Muscle layer of duodenum (tissue), 2 donors: ENCODE measurements around the gene RASIP1.
"Not testable (repeated sequence)": the region's sequence is repeated elsewhere in the genome, so short reads cannot be mapped to it uniquely, and the experiment has no call there.

Experiments
- H3K27ac ChIP-seq: one replicate; pipeline ENCODE4 v1.7.0; 2013; ENCODE audit warnings: mild to moderate bottlenecking, low read length
- H3K27me3 ChIP-seq: one replicate; pipeline ENCODE4 v1.7.0; 2013; ENCODE audit warnings: low read depth, mild to moderate bottlenecking, control low read depth, low read length
- H3K36me3 ChIP-seq, 2 donors: one replicate each; pipeline ENCODE4 v1.7.0; 2013; ENCODE audit warnings: low read length in 2 of 2, control low read depth in 1 of 2, mild to moderate bottlenecking in 1 of 2; ENCODE audit not compliant: insufficient read depth in 2 of 2, control insufficient read depth in 1 of 2
- H3K4me1 ChIP-seq, 2 donors: one replicate each; pipeline ENCODE4 v1.7.0; 2013; ENCODE audit warnings: low read length in 2 of 2, mild to moderate bottlenecking in 2 of 2, control low read depth in 1 of 2, moderate library complexity in 1 of 2; ENCODE audit not compliant: insufficient read depth in 2 of 2, control insufficient read depth in 1 of 2
- H3K4me3 ChIP-seq, 2 donors: one replicate each; pipeline ENCODE4 v1.7.0; 2013; ENCODE audit warnings: low read length in 2 of 2, low read depth in 1 of 2, mild to moderate bottlenecking in 1 of 2
- H3K9me3 ChIP-seq, 2 donors: one replicate each; pipeline ENCODE4 v1.7.0; 2013; ENCODE audit warnings: low read length in 2 of 2, control low read depth in 1 of 2, mild to moderate bottlenecking in 1 of 2; ENCODE audit not compliant: control insufficient read depth in 1 of 2
- donor health status: healthy.

The RASIP1 gene

DNA sequence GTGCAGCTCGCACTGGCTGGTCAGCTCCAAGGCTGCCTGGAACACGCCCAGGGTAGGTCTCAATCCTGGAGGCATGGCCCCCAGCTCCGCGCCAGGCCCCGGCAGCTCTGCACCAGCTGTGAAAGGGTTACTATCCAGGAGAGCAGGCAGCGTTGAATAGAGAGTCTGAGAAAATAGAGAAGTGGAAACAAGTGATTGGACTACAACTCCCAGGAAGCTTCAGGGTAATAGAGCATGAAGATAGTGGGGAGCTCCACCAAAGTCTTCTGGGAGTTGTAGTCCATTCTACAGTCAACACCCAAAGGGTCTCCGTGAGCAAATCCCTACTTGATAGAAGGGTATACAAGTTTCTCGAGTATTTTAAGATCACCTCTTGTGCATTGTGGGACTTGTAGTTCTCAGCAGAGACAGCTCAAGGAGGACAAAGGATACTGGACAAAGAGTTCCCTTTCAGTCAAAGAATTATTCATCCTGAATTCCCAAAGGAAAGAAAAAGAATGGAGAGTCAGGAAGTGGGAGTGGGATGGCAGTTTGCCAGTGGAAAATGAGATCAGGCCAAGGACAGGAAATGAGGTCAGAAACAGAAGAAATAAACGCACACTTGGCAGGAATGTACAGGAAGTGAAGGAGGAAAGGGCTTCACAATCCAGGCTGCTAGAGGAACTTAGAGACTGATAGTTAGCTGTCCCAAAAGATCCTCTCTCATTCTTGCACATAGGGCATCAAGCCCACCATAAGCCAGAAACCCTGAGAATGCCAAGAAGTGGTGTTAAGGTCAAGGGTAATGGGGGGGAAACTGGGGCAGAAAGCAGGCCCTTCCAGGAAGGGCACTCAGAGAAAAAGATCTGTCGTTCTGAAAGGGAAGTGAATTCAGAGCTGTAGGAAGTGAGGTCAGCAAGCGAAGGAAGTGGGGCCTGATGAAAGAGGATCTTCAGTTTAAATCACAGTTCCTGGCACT lies 15.3 kb downstream of the RASIP1 start:
- no peaks in the 10 kb centered on the region for H3K9me3 ChIP-seq
- H3K27me3 ChIP-seq: no peaks in the 10 kb centered on the region
- H3K36me3 ChIP-seq: peaks cover 0 to 6% of the 10 kb centered on the region in 2 donors
- no peak overlapping the region for H3K4me3 ChIP-seq
- H3K4me1 ChIP-seq: peaks cover 7 to 9% of the 10 kb centered on the region in 2 donors
- peak overlapping the region; percentile 74 for H3K27ac ChIP-seq

DNA sequence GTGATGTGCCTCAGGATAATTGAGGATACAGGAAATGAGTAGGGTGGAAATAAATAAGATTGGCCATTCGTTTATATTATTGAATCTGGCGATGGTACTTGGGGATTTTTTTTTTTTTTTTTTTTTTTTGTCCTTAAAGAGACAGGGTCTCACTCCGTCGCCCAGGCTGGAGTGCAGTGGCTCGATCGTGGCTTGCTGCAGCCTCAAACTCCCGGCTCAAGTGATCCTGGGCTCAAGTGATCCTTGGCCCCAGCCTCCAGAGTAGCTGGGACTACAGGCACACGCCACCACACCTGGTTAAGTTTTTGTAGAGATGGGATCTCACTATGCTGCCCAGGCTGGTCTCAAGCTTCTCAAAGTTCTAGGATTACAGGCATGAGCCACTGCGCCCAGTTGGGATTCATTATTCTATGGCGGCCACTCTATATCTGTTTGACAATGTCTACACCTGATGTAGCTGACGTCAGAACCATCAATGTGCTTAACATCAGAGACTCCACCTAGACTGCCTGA lies 18.2 kb downstream of the RASIP1 start:
- peaks cover 0 to 6% of the 10 kb centered on the region in 2 donors for H3K36me3 ChIP-seq
- no peak overlapping the region for H3K27ac ChIP-seq
- no peaks in the 10 kb centered on the region for H3K27me3 ChIP-seq
- peaks cover 7 to 16% of the 10 kb centered on the region in 2 donors for H3K4me1 ChIP-seq
- H3K9me3 ChIP-seq: no peaks in the 10 kb centered on the region
- H3K4me3 ChIP-seq: no peak overlapping the region

- Histone ChIP-seq H3K27me3 (no peaks in the 10 kb centered on the region), H3K36me3 (peaks cover 0 to 6% of the 10 kb centered on the region in 2 donors), H3K27ac (peak overlapping the region; percentile 75), H3K4me1 (peaks cover 7 to 27% of the 10 kb centered on the region in 2 donors), H3K4me3 (peak overlapping the region; percentile 62 to 72), H3K9me3 (no peaks in the 10 kb centered on the region)
Observed at GRCh38 chr19:48720613-48721296, 19.7 kb downstream of the RASIP1 start.

DNA sequence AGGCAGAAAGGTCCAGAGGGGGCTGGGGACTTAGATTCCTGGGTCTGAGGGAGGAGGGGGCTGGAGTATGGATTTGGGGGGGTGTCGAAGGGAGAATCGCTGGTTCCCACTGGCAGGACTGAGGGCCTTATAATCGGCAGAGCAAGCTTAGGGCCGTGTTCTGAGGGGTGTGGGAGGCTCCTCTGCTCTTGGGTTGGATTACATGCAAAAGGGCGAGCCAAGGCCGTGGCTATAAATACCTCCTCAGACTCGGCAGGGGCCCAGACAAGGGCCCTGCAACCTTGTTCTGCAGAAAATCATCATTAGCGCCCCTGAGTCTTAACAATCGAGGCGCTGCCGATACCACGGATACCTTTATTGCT lies 20.2 kb downstream of the RASIP1 start:
- H3K4me3 ChIP-seq: peak overlapping the region; percentile 62 to 72
- peaks cover 7 to 29% of the 10 kb centered on the region in 2 donors for H3K4me1 ChIP-seq
- H3K27me3 ChIP-seq: no peaks in the 10 kb centered on the region
- H3K27ac ChIP-seq: no peak overlapping the region
- peaks cover 0 to 6% of the 10 kb centered on the region in 2 donors for H3K36me3 ChIP-seq
- H3K9me3 ChIP-seq: no peaks in the 10 kb centered on the region

DNA sequence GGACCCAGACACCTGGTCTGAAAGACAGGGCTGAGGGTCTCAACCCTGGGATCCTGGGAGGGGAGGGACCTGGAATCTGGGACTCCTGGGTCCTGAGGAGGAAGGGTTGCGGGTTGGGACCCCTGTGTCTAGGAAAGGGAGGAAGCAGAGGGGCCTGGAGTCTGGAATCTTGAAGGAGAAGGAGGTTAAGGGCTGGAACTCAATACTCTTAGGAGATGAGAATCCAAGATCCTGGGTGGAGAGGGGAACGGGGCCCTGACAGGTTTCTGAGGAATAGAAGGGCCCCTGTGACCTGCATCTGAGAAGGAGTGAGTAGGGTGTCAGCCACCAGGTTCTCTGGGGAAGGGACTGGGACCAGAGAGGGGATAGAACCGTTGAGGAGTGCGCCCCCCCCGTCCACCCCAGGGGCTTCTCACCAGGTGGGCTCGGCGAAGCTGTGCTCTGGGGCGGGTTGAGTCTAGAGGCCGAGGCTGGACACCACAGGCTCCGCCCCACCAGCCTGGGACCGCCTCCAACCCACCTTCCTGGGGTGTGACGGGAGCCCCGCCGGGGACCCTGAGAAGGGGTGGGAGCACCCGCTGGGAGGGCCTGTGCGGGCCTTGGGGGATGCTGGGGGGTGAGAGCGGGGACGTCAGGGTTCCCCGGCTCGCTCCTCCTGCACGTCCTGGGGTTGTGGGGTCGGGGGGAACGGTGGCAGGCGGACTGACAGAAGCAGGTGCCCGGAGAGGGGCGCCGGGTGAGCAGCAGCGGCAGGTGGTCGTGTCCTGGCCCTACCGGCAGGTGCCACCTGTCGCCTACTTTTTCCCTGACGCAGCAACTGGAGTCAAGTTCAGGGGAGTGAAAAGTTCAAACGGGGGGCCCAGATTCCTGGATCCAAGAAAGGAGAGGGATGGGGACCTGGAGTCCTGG lies 20.9 kb downstream of the RASIP1 start, which contains the start of gene MAMSTR:
MAMSTR (minus strand) TSS at position 463 of the 909 bp plus-strand sequence. CDS start 694 bp downstream, outside the sequence.
- Histone ChIP-seq H3K9me3 (no peaks in the 10 kb centered on the region), H3K27ac (peak within 1 kb of the TSS; percentile 75), H3K36me3 (peaks cover 0 to 6% of the 10 kb centered on the region in 2 donors), H3K4me1 (peaks cover 7 to 36% of the 10 kb centered on the region in 2 donors), H3K4me3 (peak within 1 kb of the TSS; percentile 62 to 72), H3K27me3 (no peaks in the 10 kb centered on the region)

GRCh38 chr19:48718711-48719231 lies 21.6 kb downstream of the RASIP1 start:
- H3K9me3 ChIP-seq: no peaks in the 10 kb centered on the region
- H3K4me1 ChIP-seq: peaks cover 4 to 38% of the 10 kb centered on the region in 2 donors
- H3K27me3 ChIP-seq: no peaks in the 10 kb centered on the region
- H3K27ac ChIP-seq: no peak overlapping the region
- no peaks in the 10 kb centered on the region for H3K36me3 ChIP-seq
- H3K4me3 ChIP-seq: no peak overlapping the region

DNA sequence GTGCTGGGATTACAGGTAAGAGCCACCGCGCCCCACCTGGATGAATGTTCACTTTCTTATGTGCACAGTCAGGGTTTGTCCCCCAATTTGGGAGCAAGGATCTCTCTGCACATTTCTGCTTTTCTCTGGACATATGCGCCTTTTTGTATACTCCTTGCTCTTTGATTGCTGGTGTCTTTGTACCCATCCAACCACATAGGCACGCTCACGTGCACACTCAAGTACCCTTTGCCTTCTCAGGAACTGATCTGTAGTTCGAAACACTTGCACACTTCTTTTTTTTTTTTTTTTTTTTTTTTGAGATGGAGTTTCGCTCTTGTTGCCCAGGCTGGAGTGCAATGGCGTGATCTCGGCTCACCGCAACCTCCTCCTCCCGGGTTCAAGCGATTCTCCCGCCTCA lies 22.3 kb downstream of the RASIP1 start:
- H3K9me3 ChIP-seq, H3K4me3 ChIP-seq, H3K27ac ChIP-seq, H3K27me3 ChIP-seq, H3K36me3 ChIP-seq: not testable (repeated sequence)
- peaks cover 9 to 44% of the 10 kb centered on the region in 2 donors for H3K4me1 ChIP-seq

DNA sequence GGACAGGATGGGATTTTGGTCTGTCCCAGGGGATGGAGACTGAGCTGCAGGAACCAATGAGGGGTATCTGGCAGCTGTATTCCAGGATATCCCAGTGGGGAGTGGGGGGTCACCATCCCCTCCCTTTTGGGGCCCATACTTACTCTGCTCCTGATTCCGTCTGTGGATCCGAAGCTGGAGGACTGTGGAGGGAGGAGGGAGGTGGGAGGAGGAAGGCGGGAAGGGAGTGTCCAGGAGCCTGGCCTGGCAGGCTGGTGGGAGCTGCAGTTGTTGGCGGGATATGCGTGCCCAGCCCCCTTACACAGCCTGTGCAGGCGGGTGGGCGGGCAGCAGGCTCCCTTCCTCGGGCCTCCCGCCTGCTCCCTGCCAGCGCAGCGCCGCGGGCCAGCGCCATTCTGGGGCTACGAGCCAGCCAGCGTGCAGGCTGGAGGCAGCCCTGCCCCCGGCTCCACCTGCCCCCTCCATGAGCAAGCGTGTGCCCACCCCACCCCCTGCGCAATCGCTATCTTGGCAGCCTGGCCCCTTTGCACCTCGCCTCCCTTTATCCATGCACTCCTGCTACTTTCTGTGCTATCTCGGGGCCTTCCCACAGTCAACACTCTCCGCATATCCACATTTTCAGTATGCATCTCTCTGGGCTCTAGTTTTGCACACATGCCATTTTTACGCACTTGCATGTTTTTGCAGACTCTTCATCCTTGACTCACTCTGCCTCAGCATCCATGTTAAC lies 23.7 kb downstream of the RASIP1 start:
- Histone ChIP-seq H3K9me3 (no peaks in the 10 kb centered on the region), H3K36me3 (no peaks in the 10 kb centered on the region), H3K27me3 (no peaks in the 10 kb centered on the region), H3K27ac (no peak overlapping the region), H3K4me1 (peaks cover 11 to 50% of the 10 kb centered on the region in 2 donors), H3K4me3 (peak overlapping the region; percentile 42 to 55)

GRCh38 chr19:48715681-48716171 lies 24.7 kb downstream of the RASIP1 start:
- Histone ChIP-seq H3K9me3 (peaks cover 0 to 3% of the 10 kb centered on the region in 2 donors), H3K4me3 (peak overlapping the region; percentile 70 to 84), H3K36me3 (no peaks in the 10 kb centered on the region), H3K27ac (peak overlapping the region; percentile 91), H3K27me3 (no peaks in the 10 kb centered on the region), H3K4me1 (peaks cover 11 to 50% of the 10 kb centered on the region in 2 donors)
